ENCODE measurements around the gene VPS37D.
"Not testable (repeated sequence)": the region's sequence is repeated elsewhere in the genome, so short reads cannot be mapped to it uniquely, and the experiment has no call there.

VPS37D gene

DNA sequence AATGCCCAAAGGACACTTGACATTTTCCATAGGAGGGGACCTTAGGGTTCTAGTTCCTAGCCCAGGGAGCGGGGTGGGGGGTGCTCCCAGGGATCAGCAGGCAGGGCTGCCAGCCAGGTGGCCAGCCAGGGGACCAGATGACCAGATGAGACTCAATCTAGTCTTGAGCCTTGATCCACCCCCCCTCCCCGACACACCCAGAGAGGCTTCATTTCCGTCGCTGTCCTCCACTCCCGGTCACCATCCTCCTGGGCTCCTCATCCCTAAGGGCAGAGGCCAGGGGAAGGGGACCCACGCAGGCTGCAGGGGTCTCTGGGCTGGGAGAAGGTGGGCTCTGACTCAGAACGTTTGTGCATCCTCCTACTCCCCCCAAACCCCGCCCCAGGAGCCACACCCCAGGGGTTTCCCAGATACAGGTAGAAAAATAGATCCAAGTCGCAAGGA lies 50.8 kb downstream of the VPS37D start:
- Mint-ChIP-seq H3K36me3 (ENCODE audit: low read depth) (no peaks in the 10 kb centered on the region), H3K9me3 (no peaks in the 10 kb centered on the region), H3K27ac (peak overlapping the region; percentile 80), H3K4me3 (peak overlapping the region; percentile 85), H3K27me3 (peaks cover 6% of the 10 kb centered on the region), H3K4me1 (ENCODE audit: low read depth) (peaks cover 36% of the 10 kb centered on the region)

DNA sequence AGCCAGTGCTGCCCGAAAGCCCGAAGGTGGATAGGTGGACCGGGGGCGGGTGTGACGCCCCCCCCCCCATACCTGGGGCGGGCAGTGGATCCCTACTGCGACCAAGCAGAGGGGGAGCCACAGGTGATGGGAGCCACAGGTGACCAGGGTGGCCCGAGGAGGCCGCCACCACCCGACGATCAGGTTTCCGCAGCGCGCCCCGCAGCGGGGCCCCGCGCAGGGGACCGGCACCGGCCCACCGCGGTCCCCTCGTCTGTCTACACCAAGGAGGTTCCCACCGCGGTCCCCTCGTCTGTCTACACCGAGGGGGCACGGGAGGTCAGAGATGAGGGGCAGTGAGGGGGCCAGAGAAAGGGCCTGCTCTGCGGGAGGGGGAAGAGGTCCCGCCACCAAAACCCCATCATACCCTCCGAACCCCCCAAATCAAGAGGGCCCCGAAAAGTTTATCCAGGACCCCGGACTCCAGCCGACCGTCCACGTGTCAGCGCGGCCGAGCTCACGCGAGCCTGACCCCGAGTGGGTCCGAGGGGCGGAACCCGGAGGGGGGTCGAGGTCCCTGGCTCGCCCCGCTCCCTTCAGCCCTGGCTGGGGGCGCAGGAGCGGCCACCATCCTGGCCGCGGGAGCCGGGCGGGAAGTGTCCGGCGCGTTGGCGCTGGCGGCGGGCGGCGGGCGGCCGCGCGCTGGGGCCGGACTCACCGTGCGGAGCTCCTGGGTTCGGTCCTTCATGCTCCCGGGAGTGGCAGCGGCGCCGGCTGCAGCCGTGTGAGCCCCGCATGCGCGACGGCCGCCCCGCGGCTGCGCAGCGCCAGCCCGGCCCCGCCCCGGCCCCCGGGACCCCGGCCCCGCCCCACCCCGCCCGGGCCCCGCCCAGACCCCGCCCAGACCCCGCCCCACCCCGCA lies 51.5 kb downstream of the VPS37D start, which contains the start of gene STX1A:
Gene STX1A, minus strand, starts transcription at position 765 of the 901 bp plus-strand sequence. Its CDS starts 38 bp downstream, at position 727.
- H3K27me3 Mint-ChIP-seq: peaks cover 6% of the 10 kb centered on the region

DNA sequence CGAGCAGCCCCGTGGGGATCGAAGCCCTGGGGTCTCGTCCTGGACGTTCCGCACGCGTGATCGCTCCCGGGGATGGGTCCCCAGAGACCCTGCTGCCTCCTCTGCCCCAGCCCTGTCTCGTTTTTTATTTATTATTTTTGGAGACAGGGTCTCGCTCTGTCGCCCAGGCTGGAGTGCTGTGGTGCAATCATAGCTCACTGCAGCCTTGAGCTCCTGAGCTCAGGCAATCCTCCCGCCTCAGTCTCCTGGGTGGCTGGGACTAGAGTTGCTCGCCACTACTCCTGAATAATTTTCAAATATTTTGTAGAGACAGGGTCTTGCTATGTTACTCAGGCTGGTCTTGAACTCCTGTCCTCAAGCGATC lies 52.2 kb downstream of the VPS37D start:
- H3K9me3 Mint-ChIP-seq: no peaks in the 10 kb centered on the region
- peak overlapping the region; percentile 31 for H3K27ac Mint-ChIP-seq
- H3K27me3 Mint-ChIP-seq: peaks cover 6% of the 10 kb centered on the region
- no peaks in the 10 kb centered on the region for H3K36me3 Mint-ChIP-seq (ENCODE audit: low read depth)
- H3K4me1 Mint-ChIP-seq (ENCODE audit: low read depth): peaks cover 36% of the 10 kb centered on the region
- peak overlapping the region; percentile 64 for H3K4me3 Mint-ChIP-seq

More for the DNA sequence above, 51.5 kb downstream of the VPS37D start, which contains the start of gene STX1A:
- no peaks in the 10 kb centered on the region for H3K9me3 Mint-ChIP-seq
- H3K36me3 Mint-ChIP-seq (ENCODE audit: low read depth): no peaks in the 10 kb centered on the region
- H3K4me3 Mint-ChIP-seq: peak within 1 kb of the TSS; percentile 85
- H3K27ac Mint-ChIP-seq: peak within 1 kb of the TSS; percentile 31
- peaks cover 36% of the 10 kb centered on the region for H3K4me1 Mint-ChIP-seq (ENCODE audit: low read depth)

DNA sequence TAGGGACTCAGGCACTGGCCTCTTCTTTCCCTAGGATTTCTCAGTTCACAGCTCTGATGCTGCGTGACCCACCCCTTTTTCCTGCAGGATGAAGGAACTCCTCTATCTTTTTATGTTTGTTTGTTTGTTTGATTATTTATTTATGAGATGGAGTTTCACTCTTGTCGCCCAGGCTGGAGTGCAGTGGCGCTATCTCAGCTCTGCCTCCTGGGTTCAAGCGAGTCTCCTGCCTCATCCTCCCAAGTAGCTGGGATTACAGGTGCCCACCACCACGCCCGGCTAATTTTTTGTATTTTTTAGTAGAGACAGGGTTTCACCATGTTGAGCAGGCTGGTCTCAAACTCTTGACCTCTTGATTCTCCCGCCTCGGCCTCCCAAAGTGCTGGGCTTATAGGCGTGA lies 52.8 kb downstream of the VPS37D start:
- not testable (repeated sequence) for H3K9me3 Mint-ChIP-seq; H3K36me3 Mint-ChIP-seq (ENCODE audit: low read depth); H3K27ac Mint-ChIP-seq; H3K27me3 Mint-ChIP-seq
- Mint-ChIP-seq H3K4me1 (ENCODE audit: low read depth) (peaks cover 32% of the 10 kb centered on the region), H3K4me3 (peak overlapping the region; percentile 64)

DNA sequence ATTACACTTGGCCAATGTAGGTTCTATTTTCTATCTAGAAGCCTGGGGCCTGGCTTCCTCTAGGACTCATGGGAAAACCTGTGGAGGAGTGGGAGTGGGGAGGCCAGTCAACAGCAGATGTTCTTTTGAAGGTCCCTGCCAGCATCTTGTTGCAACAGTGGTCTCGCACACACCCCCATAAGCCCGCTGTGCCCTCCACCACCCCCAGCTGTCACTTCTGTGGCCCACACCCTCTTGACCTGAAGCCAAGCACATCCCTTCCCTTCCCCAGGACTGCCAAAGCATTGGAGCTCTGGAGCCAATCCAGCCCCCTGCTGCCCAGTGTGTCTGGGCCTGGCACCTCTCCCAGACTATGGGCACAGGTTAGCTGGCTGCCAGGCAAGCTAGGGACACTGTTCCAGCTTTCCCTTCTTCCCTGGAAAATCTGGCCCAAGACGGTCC lies 53.8 kb downstream of the VPS37D start:
- Mint-ChIP-seq H3K27me3 (peaks cover 6% of the 10 kb centered on the region), H3K4me3 (no peak overlapping the region), H3K9me3 (no peaks in the 10 kb centered on the region), H3K27ac (no peak overlapping the region), H3K4me1 (ENCODE audit: low read depth) (peaks cover 23% of the 10 kb centered on the region), H3K36me3 (ENCODE audit: low read depth) (no peaks in the 10 kb centered on the region)
